ENCODE measurements around the gene IL2. TPM values are rescaled to one million over a fixed set of nuclear protein-coding genes. Genes with fewer than 3 reads are reported as not detected.

The IL2 gene
- total RNA-seq, 4 donors from 2014 or later = not detected

DNA sequence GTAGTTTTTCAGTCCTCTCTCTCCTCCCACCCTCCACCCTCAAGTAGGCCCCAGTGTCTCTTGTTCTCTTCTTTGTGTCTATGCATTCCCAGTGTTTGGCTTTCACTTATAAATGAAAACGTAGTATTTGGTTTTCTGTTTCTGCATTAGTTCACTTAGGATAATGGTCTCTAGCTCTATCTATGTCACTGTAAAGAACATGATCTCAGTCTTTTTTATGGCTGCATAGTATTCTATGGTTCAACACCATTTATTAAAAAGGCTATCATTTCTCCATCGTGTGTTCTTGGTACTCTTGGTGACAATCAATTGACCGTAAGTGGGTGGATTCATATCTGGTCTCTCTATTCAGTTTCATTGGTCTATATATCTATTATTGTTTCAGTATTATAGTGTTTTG is 18.7 kb upstream of the IL2 start:
- no peak for DNase-seq
- TF ChIP-seq POLR2A (IDR thresholded peaks at IDR 0.05) = no peak
- TF ChIP-seq, protein P1, sequence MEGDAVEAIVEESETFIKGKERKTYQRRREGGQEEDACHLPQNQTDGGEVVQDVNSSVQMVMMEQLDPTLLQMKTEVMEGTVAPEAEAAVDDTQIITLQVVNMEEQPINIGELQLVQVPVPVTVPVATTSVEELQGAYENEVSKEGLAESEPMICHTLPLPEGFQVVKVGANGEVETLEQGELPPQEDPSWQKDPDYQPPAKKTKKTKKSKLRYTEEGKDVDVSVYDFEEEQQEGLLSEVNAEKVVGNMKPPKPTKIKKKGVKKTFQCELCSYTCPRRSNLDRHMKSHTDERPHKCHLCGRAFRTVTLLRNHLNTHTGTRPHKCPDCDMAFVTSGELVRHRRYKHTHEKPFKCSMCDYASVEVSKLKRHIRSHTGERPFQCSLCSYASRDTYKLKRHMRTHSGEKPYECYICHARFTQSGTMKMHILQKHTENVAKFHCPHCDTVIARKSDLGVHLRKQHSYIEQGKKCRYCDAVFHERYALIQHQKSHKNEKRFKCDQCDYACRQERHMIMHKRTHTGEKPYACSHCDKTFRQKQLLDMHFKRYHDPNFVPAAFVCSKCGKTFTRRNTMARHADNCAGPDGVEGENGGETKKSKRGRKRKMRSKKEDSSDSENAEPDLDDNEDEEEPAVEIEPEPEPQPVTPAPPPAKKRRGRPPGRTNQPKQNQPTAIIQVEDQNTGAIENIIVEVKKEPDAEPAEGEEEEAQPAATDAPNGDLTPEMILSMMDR (IDR thresholded peaks at IDR 0.05) = no peak
- no peaks in the 10 kb centered on the region for H3K27me3 ChIP-seq
- H3K27ac ChIP-seq = no peak overlapping the region
- H3K9me3 ChIP-seq = no peaks in the 10 kb centered on the region
- no peaks in the 10 kb centered on the region for H3K4me1 ChIP-seq
- H3K4me3 ChIP-seq = no peak overlapping the region
- no peaks in the 10 kb centered on the region for H3K36me3 ChIP-seq

DNA sequence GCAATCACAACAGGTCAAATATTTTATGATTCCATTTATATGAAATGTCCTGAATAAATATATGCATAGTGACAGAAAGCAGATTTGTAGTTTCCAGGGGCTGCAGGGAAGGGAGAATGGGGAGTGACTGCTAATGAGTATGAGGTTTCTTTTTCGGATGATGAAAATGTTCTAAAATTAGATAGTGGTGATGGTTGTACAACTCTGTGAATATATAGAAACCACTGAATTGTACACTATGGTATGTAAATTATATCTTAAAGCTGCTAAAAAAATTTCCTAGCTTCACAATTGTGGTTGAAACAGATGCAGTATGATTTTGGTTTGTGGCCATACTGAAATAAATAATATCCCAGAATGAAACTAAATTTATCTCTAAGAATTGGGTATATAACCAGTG is 12.9 kb upstream of the IL2 start:
- TF ChIP-seq POLR2A (IDR thresholded peaks at IDR 0.05) = no peak
- TF ChIP-seq, protein P1 (IDR thresholded peaks at IDR 0.05) = no peak
- Histone ChIP-seq H3K9me3 (no peaks in the 10 kb centered on the region), H3K4me3 (no peak overlapping the region), H3K27me3 (no peaks in the 10 kb centered on the region), H3K36me3 (no peaks in the 10 kb centered on the region), H3K4me1 (no peaks in the 10 kb centered on the region), H3K27ac (no peak overlapping the region)
- no peak for DNase-seq

DNA sequence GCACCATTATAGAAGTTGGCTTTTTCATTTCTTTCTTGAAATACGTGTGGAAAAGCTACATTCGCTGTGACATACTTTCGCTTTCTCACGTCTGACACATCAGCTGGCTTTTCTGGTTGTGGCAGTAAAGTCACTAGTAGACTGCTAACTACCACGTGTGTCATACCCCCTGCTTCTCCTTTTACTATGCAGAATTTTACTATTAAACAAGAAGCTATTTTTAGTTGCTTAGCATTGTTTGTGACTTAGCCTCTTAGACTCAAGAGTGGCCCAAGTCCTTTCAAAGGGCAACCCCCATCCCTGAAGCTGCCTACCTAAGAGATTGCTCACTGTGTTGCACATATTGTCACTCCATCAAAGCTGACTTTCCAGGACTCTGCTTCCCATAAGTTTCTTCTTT is 2.1 kb upstream of the IL2 start:
- TF ChIP-seq POLR2A (IDR thresholded peaks at IDR 0.05) = no peak
- TF ChIP-seq, protein P1 (IDR thresholded peaks at IDR 0.05) = no peak
- Histone ChIP-seq H3K4me3 (peak overlapping the region in 3 of 4 donors; percentile 3 to 9 (median 8)), H3K4me1 (no peaks in the 10 kb centered on the region), H3K27ac (peak overlapping the region; percentile 33 to 47 (median 38)), H3K36me3 (no peaks in the 10 kb centered on the region), H3K27me3 (no peaks in the 10 kb centered on the region), H3K9me3 (no peaks in the 10 kb centered on the region)
- peak in 1 of 3 donors; percentile 48 for DNase-seq

DNA sequence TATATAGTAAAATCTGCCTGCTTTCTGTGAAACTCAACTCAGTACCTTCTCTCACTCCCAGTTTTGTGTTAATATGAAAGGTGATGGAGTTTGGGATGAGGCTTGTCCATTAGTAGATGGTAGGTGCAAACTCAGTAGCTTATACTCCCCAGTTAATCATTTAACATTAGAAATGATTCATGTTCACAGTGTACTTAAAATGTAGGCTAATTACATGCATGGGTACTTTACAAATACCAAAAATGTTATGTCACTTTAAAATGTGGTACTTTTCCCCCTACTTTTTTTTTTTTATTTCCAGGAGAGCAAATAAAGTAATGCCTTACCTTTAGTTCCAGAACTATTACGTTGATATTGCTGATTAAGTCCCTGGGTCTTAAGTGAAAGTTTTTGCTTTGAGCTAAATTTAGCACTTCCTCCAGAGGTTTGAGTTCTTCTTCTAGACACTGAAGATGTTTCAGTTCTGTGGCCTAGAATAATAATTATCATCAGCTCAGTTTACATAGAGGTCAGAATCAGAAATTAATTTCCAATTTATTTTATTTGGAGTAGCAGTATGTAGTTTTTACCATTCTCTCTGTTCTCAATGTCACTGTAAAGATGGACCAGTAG is 3.0 kb downstream of the IL2 start:
- no peak overlapping the region for H3K27ac ChIP-seq
- TF ChIP-seq, protein P1 (IDR thresholded peaks at IDR 0.05) = no peak
- no peak for TF ChIP-seq POLR2A (IDR thresholded peaks at IDR 0.05)
- H3K36me3 ChIP-seq = no peaks in the 10 kb centered on the region
- DNase-seq = no peak
- no peaks in the 10 kb centered on the region for H3K27me3 ChIP-seq
- H3K9me3 ChIP-seq = no peaks in the 10 kb centered on the region
- H3K4me3 ChIP-seq = no peak overlapping the region
- H3K4me1 ChIP-seq = no peaks in the 10 kb centered on the region

DNA sequence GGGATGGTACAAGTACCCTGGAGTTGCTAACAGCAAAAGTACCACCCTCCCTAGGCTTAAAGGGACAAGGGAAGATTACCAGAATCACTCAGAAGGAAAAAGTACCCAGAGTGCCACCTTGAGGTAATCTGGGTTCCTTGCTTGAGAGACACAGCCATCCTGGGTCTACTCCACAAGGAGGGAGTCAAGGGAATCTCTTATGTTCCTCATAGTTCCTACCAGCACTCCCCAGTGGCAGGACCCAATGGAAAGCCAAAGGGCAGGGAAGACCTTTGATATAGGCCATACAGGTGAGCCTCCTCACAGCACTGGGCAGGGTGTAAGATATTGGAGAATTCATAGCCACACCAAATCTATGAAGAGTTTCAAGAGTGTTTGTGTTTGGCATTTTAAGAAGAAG is 5.7 kb downstream of the IL2 start:
- H3K4me3 ChIP-seq = no peak overlapping the region
- no peaks in the 10 kb centered on the region for H3K36me3 ChIP-seq
- H3K27me3 ChIP-seq = no peaks in the 10 kb centered on the region
- no peaks in the 10 kb centered on the region for H3K4me1 ChIP-seq
- TF ChIP-seq, protein P1 (IDR thresholded peaks at IDR 0.05) = no peak
- no peak for TF ChIP-seq POLR2A (IDR thresholded peaks at IDR 0.05)
- H3K9me3 ChIP-seq = no peaks in the 10 kb centered on the region
- H3K27ac ChIP-seq = no peak overlapping the region
- DNase-seq = no peak

DNA sequence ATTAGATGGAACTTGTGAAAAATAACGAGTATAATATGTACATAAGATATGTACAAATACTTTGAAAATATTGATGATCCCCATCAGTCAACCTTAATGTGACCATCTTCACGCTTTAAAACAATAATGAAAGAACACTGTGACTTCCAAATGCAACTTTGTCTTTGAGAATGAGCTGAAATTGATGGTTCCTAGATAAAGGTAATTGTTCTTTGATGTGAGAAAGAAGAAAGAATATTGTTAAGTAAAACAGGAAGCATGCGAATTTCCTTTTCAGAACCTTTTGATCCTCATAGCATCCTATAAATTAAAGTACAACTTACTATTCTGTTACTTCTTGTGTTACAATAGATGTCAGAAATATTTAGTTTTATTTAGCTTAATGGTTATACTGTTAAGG is 22.2 kb downstream of the IL2 start:
- H3K27ac ChIP-seq = no peak overlapping the region
- H3K36me3 ChIP-seq = no peaks in the 10 kb centered on the region
- no peak for DNase-seq
- no peaks in the 10 kb centered on the region for H3K4me1 ChIP-seq
- H3K27me3 ChIP-seq = no peaks in the 10 kb centered on the region
- no peaks in the 10 kb centered on the region for H3K9me3 ChIP-seq
- TF ChIP-seq POLR2A (IDR thresholded peaks at IDR 0.05) = no peak
- TF ChIP-seq, protein P1 (IDR thresholded peaks at IDR 0.05) = no peak
- H3K4me3 ChIP-seq = no peak overlapping the region

Measured in Peyer's patch (tissue), 4 donors.